Measurements from ENCODE around the gene EPHB6.

The EPHB6 gene

GRCh38 chr7:142811154-142811737 lies 43.6 kb upstream of the EPHB6 start:
- H3K36me3 ChIP-seq (ENCODE audit: control insufficient read depth, insufficient read depth, low read length): no peaks in the 10 kb centered on the region
- H3K4me1 ChIP-seq (ENCODE audit: control insufficient read depth, insufficient read depth, low read length): no peaks in the 10 kb centered on the region
- 40 to 43% methylated on average over 6 of the region's 6 CpGs for WGBS, 2 experiments
- H3K27ac ChIP-seq (ENCODE audit: insufficient read depth, low read depth, low read length, poor library complexity, severe bottlenecking): no peak overlapping the region
- H3K4me3 ChIP-seq (ENCODE audit: insufficient read depth, low read depth, low read length): no peak overlapping the region
- H3K9me3 ChIP-seq (ENCODE audit: control insufficient read depth, low read length): no peaks in the 10 kb centered on the region
- no peaks in the 10 kb centered on the region for H3K27me3 ChIP-seq (ENCODE audit: control insufficient read depth, insufficient read depth, low read length, poor library complexity, severe bottlenecking)

GRCh38 chr7:142812437-142813215 lies 42.2 kb upstream of the EPHB6 start:
- H3K27me3 ChIP-seq (ENCODE audit: control insufficient read depth, insufficient read depth, low read length, poor library complexity, severe bottlenecking): no peaks in the 10 kb centered on the region
- H3K4me3 ChIP-seq (ENCODE audit: insufficient read depth, low read depth, low read length): no peak overlapping the region
- H3K27ac ChIP-seq (ENCODE audit: insufficient read depth, low read depth, low read length, poor library complexity, severe bottlenecking): no peak overlapping the region
- H3K36me3 ChIP-seq (ENCODE audit: control insufficient read depth, insufficient read depth, low read length): no peaks in the 10 kb centered on the region
- WGBS, 2 experiments: 65 to 74% methylated on average over 7 of the region's 7 CpGs
- no peaks in the 10 kb centered on the region for H3K9me3 ChIP-seq (ENCODE audit: control insufficient read depth, low read length)
- H3K4me1 ChIP-seq (ENCODE audit: control insufficient read depth, insufficient read depth, low read length): no peaks in the 10 kb centered on the region

- 42 to 55% methylated on average over 2 of the region's 2 CpGs for WGBS, 2 experiments
- H3K27ac ChIP-seq (ENCODE audit: insufficient read depth, low read depth, low read length, poor library complexity, severe bottlenecking): no peak overlapping the region
These were observed 41.6 kb upstream of the EPHB6 start for GRCh38 chr7:142813226-142813625.

GRCh38 chr7:142813699-142814098 lies 41.2 kb upstream of the EPHB6 start:
- Histone ChIP-seq H3K27me3 (ENCODE audit: control insufficient read depth, insufficient read depth, low read length, poor library complexity, severe bottlenecking) (no peaks in the 10 kb centered on the region), H3K4me3 (ENCODE audit: insufficient read depth, low read depth, low read length) (no peak overlapping the region), H3K9me3 (ENCODE audit: control insufficient read depth, low read length) (no peaks in the 10 kb centered on the region), H3K27ac (ENCODE audit: insufficient read depth, low read depth, low read length, poor library complexity, severe bottlenecking) (no peak overlapping the region), H3K36me3 (ENCODE audit: control insufficient read depth, insufficient read depth, low read length) (no peaks in the 10 kb centered on the region), H3K4me1 (ENCODE audit: control insufficient read depth, insufficient read depth, low read length) (no peaks in the 10 kb centered on the region)
- WGBS, 2 experiments: 87 to 88% methylated on average over 1 of the region's 1 CpG

More at GRCh38 chr7:142813226-142813625, 41.6 kb upstream of the EPHB6 start:
- H3K27me3 ChIP-seq (ENCODE audit: control insufficient read depth, insufficient read depth, low read length, poor library complexity, severe bottlenecking): no peaks in the 10 kb centered on the region
- H3K4me1 ChIP-seq (ENCODE audit: control insufficient read depth, insufficient read depth, low read length): no peaks in the 10 kb centered on the region
- H3K4me3 ChIP-seq (ENCODE audit: insufficient read depth, low read depth, low read length): no peak overlapping the region
- H3K9me3 ChIP-seq (ENCODE audit: control insufficient read depth, low read length): no peaks in the 10 kb centered on the region
- H3K36me3 ChIP-seq (ENCODE audit: control insufficient read depth, insufficient read depth, low read length): no peaks in the 10 kb centered on the region

- WGBS, 2 experiments: 81 to 93% methylated on average over 2 of the region's 2 CpGs
- Histone ChIP-seq H3K27me3 (ENCODE audit: control insufficient read depth, insufficient read depth, low read length, poor library complexity, severe bottlenecking) (no peaks in the 10 kb centered on the region), H3K27ac (ENCODE audit: insufficient read depth, low read depth, low read length, poor library complexity, severe bottlenecking) (no peak overlapping the region), H3K4me1 (ENCODE audit: control insufficient read depth, insufficient read depth, low read length) (no peaks in the 10 kb centered on the region), H3K4me3 (ENCODE audit: insufficient read depth, low read depth, low read length) (no peak overlapping the region), H3K36me3 (ENCODE audit: control insufficient read depth, insufficient read depth, low read length) (no peaks in the 10 kb centered on the region), H3K9me3 (ENCODE audit: control insufficient read depth, low read length) (no peaks in the 10 kb centered on the region)
These were observed 40.4 kb upstream of the EPHB6 start for GRCh38 chr7:142814451-142814850.

- H3K27ac ChIP-seq (ENCODE audit: insufficient read depth, low read depth, low read length, poor library complexity, severe bottlenecking): no peak overlapping the region
- no peaks in the 10 kb centered on the region for H3K9me3 ChIP-seq (ENCODE audit: control insufficient read depth, low read length)
- H3K27me3 ChIP-seq (ENCODE audit: control insufficient read depth, insufficient read depth, low read length, poor library complexity, severe bottlenecking): no peaks in the 10 kb centered on the region
- H3K36me3 ChIP-seq (ENCODE audit: control insufficient read depth, insufficient read depth, low read length): no peaks in the 10 kb centered on the region
- H3K4me1 ChIP-seq (ENCODE audit: control insufficient read depth, insufficient read depth, low read length): no peaks in the 10 kb centered on the region
- 90 to 92% methylated on average over 3 of the region's 3 CpGs for WGBS, 2 experiments
- no peak overlapping the region for H3K4me3 ChIP-seq (ENCODE audit: insufficient read depth, low read depth, low read length)
These were observed 39.7 kb upstream of the EPHB6 start for GRCh38 chr7:142815134-142815533.

- Histone ChIP-seq H3K27ac (ENCODE audit: insufficient read depth, low read depth, low read length, poor library complexity, severe bottlenecking) (no peak overlapping the region), H3K27me3 (ENCODE audit: control insufficient read depth, insufficient read depth, low read length, poor library complexity, severe bottlenecking) (no peaks in the 10 kb centered on the region), H3K4me1 (ENCODE audit: control insufficient read depth, insufficient read depth, low read length) (no peaks in the 10 kb centered on the region), H3K4me3 (ENCODE audit: insufficient read depth, low read depth, low read length) (no peak overlapping the region), H3K9me3 (ENCODE audit: control insufficient read depth, low read length) (no peaks in the 10 kb centered on the region), H3K36me3 (ENCODE audit: control insufficient read depth, insufficient read depth, low read length) (no peaks in the 10 kb centered on the region)
- WGBS, 2 experiments: 87 to 95% methylated on average over 2 of the region's 2 CpGs
These were observed 37.4 kb upstream of the EPHB6 start for GRCh38 chr7:142817506-142817905.

- Histone ChIP-seq H3K4me3 (ENCODE audit: insufficient read depth, low read depth, low read length) (no peak overlapping the region), H3K36me3 (ENCODE audit: control insufficient read depth, insufficient read depth, low read length) (no peaks in the 10 kb centered on the region), H3K27ac (ENCODE audit: insufficient read depth, low read depth, low read length, poor library complexity, severe bottlenecking) (no peak overlapping the region), H3K27me3 (ENCODE audit: control insufficient read depth, insufficient read depth, low read length, poor library complexity, severe bottlenecking) (no peaks in the 10 kb centered on the region), H3K9me3 (ENCODE audit: control insufficient read depth, low read length) (no peaks in the 10 kb centered on the region), H3K4me1 (ENCODE audit: control insufficient read depth, insufficient read depth, low read length) (no peaks in the 10 kb centered on the region)
- WGBS, 2 experiments: 92 to 97% methylated on average over 5 of the region's 5 CpGs
These were observed 35.3 kb upstream of the EPHB6 start for GRCh38 chr7:142819530-142819929.

GRCh38 chr7:142822714-142823113 lies 32.2 kb upstream of the EPHB6 start:
- WGBS, 2 experiments: no CpG with 5 or more reads among the region's 1 CpG
- H3K9me3 ChIP-seq (ENCODE audit: control insufficient read depth, low read length): no peaks in the 10 kb centered on the region
- H3K4me1 ChIP-seq (ENCODE audit: control insufficient read depth, insufficient read depth, low read length): no peaks in the 10 kb centered on the region
- H3K27me3 ChIP-seq (ENCODE audit: control insufficient read depth, insufficient read depth, low read length, poor library complexity, severe bottlenecking): no peaks in the 10 kb centered on the region
- H3K4me3 ChIP-seq (ENCODE audit: insufficient read depth, low read depth, low read length): no peak overlapping the region
- H3K27ac ChIP-seq (ENCODE audit: insufficient read depth, low read depth, low read length, poor library complexity, severe bottlenecking): no peak overlapping the region
- no peaks in the 10 kb centered on the region for H3K36me3 ChIP-seq (ENCODE audit: control insufficient read depth, insufficient read depth, low read length)

GRCh38 chr7:142827951-142828500 lies 26.9 kb upstream of the EPHB6 start:
- Histone ChIP-seq H3K9me3 (ENCODE audit: control insufficient read depth, low read length) (no peaks in the 10 kb centered on the region), H3K4me1 (ENCODE audit: control insufficient read depth, insufficient read depth, low read length) (no peaks in the 10 kb centered on the region), H3K4me3 (ENCODE audit: insufficient read depth, low read depth, low read length) (no peak overlapping the region), H3K27ac (ENCODE audit: insufficient read depth, low read depth, low read length, poor library complexity, severe bottlenecking) (no peak overlapping the region), H3K27me3 (ENCODE audit: control insufficient read depth, insufficient read depth, low read length, poor library complexity, severe bottlenecking) (no peaks in the 10 kb centered on the region), H3K36me3 (ENCODE audit: control insufficient read depth, insufficient read depth, low read length) (no peaks in the 10 kb centered on the region)
- 78 to 80% methylated on average over 1 of the region's 1 CpG for WGBS, 2 experiments

All from ectodermal cell (in vitro differentiated cells).